GM23338 (cell line): ENCODE results near the gene SERINC5. TPM values are rescaled to one million over a fixed set of nuclear protein-coding genes. Genes with fewer than 3 reads are reported as not detected.

Experiments
- ATAC-seq: fragments of 200-7000 bp; cut with Tn5 transposase; 3 replicates; pipeline ENCODE4 v1.9.1; 2020
- DNase-seq: peaks from one replicate; pipeline ENCODE4 v3.0.0-alpha.2; 2015; ENCODE audit warnings: low spot score
- H2AFZ ChIP-seq: fragments of 200-600 bp; sonication (generic); 2 replicates; pipeline ENCODE4 v1.8.0; 2016; ENCODE audit warnings: antibody characterized with exemption, mild to moderate bottlenecking, moderate library complexity
- H3F3A ChIP-seq: fragments of 200-600 bp; sonication (generic); replicated peaks from 2 replicates; pipeline ENCODE4 v1.8.0; 2017; ENCODE audit warnings: antibody characterized with exemption, mixed run types, low read depth
- H3K27ac ChIP-seq: fragments of 200-600 bp; sonication (generic); 2 replicates; pipeline ENCODE4 v1.6.1; 2016; ENCODE audit warnings: low read depth
- H3K27me3 ChIP-seq: fragments of 200-600 bp; sonication (generic); 2 replicates; pipeline ENCODE4 v1.8.0; 2016; ENCODE audit warnings: mild to moderate bottlenecking, mixed run types, moderate library complexity; ENCODE audit not compliant: insufficient read depth
- H3K36me3 ChIP-seq: fragments of 200-600 bp; sonication (generic); 2 replicates; pipeline ENCODE4 v1.8.0; 2016; ENCODE audit warnings: mild to moderate bottlenecking; ENCODE audit not compliant: insufficient read depth
- H3K4me1 ChIP-seq: fragments of 200-600 bp; sonication (generic); 2 replicates; pipeline ENCODE4 v1.8.0; 2016; ENCODE audit warnings: mild to moderate bottlenecking, moderate library complexity; ENCODE audit not compliant: insufficient read depth
- H3K4me2 ChIP-seq: fragments of 200-600 bp; sonication (generic); 2 replicates; pipeline ENCODE4 v1.7.1; 2017; ENCODE audit warnings: mixed run types
- H3K4me3 ChIP-seq: fragments of 200-600 bp; sonication (generic); 2 replicates; pipeline ENCODE4 v1.6.1; 2016; ENCODE audit warnings: mixed run types
- H3K79me2 ChIP-seq: fragments of 200-600 bp; sonication (generic); replicated peaks from 2 replicates; pipeline ENCODE4 v1.8.0; 2017; ENCODE audit warnings: mild to moderate bottlenecking; ENCODE audit not compliant: insufficient read depth
- H3K9me2 ChIP-seq: fragments of 200-600 bp; sonication (generic); 2 replicates; pipeline ENCODE4 v1.8.0; 2017; ENCODE audit not compliant: insufficient read depth
- H4K20me1 ChIP-seq: fragments of 200-600 bp; sonication (generic); replicated peaks from 2 replicates; pipeline ENCODE4 v1.8.0; 2017; ENCODE audit warnings: mild to moderate bottlenecking; ENCODE audit not compliant: insufficient read depth
- H3K27ac Mint-ChIP-seq: 2 replicates; pipeline ENCODE4 v1.8.0; 2020; ENCODE audit warnings: inconsistent platforms, mild to moderate bottlenecking, moderate library complexity, mixed read lengths
- H3K27me3 Mint-ChIP-seq: 3 replicates; pipeline ENCODE4 v1.8.0; 2022; ENCODE audit warnings: low read depth, mild to moderate bottlenecking, moderate library complexity, mixed read lengths, inconsistent platforms; ENCODE audit not compliant: insufficient read depth, poor library complexity
- H3K36me3 Mint-ChIP-seq: 3 replicates; pipeline ENCODE4 v1.8.0; 2021; ENCODE audit warnings: low read depth, mild to moderate bottlenecking, inconsistent platforms, moderate library complexity, mixed read lengths
- H3K4me1 Mint-ChIP-seq: 3 replicates; pipeline ENCODE4 v1.8.0; 2020; ENCODE audit warnings: mild to moderate bottlenecking, inconsistent platforms, mixed read lengths
- H3K4me3 Mint-ChIP-seq: 3 replicates; pipeline ENCODE4 v1.8.0; 2021; ENCODE audit warnings: moderate library complexity, mild to moderate bottlenecking, inconsistent platforms, mixed read lengths
- H3K9me3 Mint-ChIP-seq: 3 replicates; pipeline ENCODE4 v1.8.0; 2020; ENCODE audit warnings: moderate library complexity, mild to moderate bottlenecking, inconsistent platforms, mixed read lengths
- ETS1 ChIP-seq: IDR thresholded peaks from 2 replicates; pipeline ENCODE4 v1.6.1; 2016; ENCODE audit warnings: antibody characterized with exemption
- polyA plus RNA-seq: library from polyadenylated mRNA; unstranded; fragments of >200 nt; fragmentation: Nextera tagmentation; extraction: Ambion mirVana; gene quantifications from 2 replicates; pipeline ENCODE4 v1.2.1, GENCODE V29; 2016
- total RNA-seq: library from RNA; depleted of rRNA; stranded (reverse); fragments of >200 nt; shearing (Covaris generic); gene quantifications from 2 replicates; pipeline ENCODE4 v1.2.3, GENCODE V29; 2014
- TF ChIP-seq, protein P1 (sequence below): fragments of 250-450 bp; sonication (Bioruptor Pico); IDR thresholded peaks from 2 replicates; pipeline ENCODE4 v1.5.0; 2020; ENCODE audit warnings: mild to moderate bottlenecking, moderate library complexity
- TF ChIP-seq, protein P2 (sequence below), 2 experiments: fragments of 200-600 bp in 1 of 2; sonication (generic) in 1 of 2; conservative IDR thresholded peaks; 2 replicates each; pipeline versions ENCODE4 v1.5.1 to v1.6.1; 2016 to 2017; ENCODE audit warnings: antibody characterized with exemption in 2 of 2, low read depth in 2 of 2, mild to moderate bottlenecking in 2 of 2, moderate library complexity in 1 of 2

Gene SERINC5
- total and polyA plus RNA-seq, 2 experiments from 2014 or later = 34.0 to 107 TPM

GRCh38 chr5:80216753-80217596 lies 38.9 kb downstream of the SERINC5 start:
- H3K4me1 Mint-ChIP-seq = peaks cover 48% of the 10 kb centered on the region
- no peak overlapping the region for H3K4me3 Mint-ChIP-seq
- H3K27ac ChIP-seq = peak overlapping the region; percentile 87
- H2AFZ ChIP-seq = no peak overlapping the region
- no peak for TF ChIP-seq ETS1
- TF ChIP-seq, protein P1, sequence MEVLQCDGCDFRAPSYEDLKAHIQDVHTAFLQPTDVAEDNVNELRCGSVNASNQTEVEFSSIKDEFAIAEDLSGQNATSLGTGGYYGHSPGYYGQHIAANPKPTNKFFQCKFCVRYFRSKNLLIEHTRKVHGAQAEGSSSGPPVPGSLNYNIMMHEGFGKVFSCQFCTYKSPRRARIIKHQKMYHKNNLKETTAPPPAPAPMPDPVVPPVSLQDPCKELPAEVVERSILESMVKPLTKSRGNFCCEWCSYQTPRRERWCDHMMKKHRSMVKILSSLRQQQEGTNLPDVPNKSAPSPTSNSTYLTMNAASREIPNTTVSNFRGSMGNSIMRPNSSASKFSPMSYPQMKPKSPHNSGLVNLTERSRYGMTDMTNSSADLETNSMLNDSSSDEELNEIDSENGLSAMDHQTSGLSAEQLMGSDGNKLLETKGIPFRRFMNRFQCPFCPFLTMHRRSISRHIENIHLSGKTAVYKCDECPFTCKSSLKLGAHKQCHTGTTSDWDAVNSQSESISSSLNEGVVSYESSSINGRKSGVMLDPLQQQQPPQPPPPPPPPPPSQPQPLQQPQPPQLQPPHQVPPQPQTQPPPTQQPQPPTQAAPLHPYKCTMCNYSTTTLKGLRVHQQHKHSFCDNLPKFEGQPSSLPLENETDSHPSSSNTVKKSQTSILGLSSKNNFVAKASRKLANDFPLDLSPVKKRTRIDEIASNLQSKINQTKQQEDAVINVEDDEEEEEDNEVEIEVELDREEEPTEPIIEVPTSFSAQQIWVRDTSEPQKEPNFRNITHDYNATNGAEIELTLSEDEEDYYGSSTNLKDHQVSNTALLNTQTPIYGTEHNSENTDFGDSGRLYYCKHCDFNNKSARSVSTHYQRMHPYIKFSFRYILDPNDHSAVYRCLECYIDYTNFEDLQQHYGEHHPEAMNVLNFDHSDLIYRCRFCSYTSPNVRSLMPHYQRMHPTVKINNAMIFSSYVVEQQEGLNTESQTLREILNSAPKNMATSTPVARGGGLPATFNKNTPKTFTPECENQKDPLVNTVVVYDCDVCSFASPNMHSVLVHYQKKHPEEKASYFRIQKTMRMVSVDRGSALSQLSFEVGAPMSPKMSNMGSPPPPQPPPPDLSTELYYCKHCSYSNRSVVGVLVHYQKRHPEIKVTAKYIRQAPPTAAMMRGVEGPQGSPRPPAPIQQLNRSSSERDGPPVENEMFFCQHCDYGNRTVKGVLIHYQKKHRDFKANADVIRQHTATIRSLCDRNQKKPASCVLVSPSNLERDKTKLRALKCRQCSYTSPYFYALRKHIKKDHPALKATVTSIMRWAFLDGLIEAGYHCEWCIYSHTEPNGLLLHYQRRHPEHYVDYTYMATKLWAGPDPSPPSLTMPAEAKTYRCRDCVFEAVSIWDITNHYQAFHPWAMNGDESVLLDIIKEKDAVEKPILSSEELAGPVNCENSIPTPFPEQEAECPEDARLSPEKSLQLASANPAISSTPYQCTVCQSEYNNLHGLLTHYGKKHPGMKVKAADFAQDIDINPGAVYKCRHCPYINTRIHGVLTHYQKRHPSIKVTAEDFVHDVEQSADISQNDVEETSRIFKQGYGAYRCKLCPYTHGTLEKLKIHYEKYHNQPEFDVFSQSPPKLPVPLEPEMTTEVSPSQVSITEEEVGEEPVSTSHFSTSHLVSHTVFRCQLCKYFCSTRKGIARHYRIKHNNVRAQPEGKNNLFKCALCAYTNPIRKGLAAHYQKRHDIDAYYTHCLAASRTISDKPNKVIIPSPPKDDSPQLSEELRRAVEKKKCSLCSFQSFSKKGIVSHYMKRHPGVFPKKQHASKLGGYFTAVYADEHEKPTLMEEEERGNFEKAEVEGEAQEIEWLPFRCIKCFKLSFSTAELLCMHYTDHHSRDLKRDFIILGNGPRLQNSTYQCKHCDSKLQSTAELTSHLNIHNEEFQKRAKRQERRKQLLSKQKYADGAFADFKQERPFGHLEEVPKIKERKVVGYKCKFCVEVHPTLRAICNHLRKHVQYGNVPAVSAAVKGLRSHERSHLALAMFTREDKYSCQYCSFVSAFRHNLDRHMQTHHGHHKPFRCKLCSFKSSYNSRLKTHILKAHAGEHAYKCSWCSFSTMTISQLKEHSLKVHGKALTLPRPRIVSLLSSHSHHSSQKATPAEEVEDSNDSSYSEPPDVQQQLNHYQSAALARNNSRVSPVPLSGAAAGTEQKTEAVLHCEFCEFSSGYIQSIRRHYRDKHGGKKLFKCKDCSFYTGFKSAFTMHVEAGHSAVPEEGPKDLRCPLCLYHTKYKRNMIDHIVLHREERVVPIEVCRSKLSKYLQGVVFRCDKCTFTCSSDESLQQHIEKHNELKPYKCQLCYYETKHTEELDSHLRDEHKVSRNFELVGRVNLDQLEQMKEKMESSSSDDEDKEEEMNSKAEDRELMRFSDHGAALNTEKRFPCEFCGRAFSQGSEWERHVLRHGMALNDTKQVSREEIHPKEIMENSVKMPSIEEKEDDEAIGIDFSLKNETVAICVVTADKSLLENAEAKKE = no peak
- TF ChIP-seq, protein P2, sequence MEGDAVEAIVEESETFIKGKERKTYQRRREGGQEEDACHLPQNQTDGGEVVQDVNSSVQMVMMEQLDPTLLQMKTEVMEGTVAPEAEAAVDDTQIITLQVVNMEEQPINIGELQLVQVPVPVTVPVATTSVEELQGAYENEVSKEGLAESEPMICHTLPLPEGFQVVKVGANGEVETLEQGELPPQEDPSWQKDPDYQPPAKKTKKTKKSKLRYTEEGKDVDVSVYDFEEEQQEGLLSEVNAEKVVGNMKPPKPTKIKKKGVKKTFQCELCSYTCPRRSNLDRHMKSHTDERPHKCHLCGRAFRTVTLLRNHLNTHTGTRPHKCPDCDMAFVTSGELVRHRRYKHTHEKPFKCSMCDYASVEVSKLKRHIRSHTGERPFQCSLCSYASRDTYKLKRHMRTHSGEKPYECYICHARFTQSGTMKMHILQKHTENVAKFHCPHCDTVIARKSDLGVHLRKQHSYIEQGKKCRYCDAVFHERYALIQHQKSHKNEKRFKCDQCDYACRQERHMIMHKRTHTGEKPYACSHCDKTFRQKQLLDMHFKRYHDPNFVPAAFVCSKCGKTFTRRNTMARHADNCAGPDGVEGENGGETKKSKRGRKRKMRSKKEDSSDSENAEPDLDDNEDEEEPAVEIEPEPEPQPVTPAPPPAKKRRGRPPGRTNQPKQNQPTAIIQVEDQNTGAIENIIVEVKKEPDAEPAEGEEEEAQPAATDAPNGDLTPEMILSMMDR (conservative IDR thresholded peaks at IDR 0.05; ENCODE audit: low read depth in 2 of 2) = no peak
- peaks cover 4% of the 10 kb centered on the region for H3K27me3 Mint-ChIP-seq
- peaks cover 100% of the 10 kb centered on the region for H3K79me2 ChIP-seq
- DNase-seq (no peak), ATAC-seq (peak; percentile 18; the same call in 2 of the 3 replicates)
- no peak overlapping the region for H3K27ac Mint-ChIP-seq
- H3K4me2 ChIP-seq = peak overlapping the region; percentile 3; the same call in 1 of the 2 replicates
- H3K9me3 Mint-ChIP-seq = no peaks in the 10 kb centered on the region
- H3K4me3 ChIP-seq = no peak overlapping the region
- no peaks in the 10 kb centered on the region for H3K36me3 ChIP-seq
- peaks cover 2% of the 10 kb centered on the region; the same call in 1 of the 2 replicates for H3F3A ChIP-seq
- H3K9me2 ChIP-seq = no peaks in the 10 kb centered on the region
- H3K36me3 Mint-ChIP-seq = no peaks in the 10 kb centered on the region; the same call in 2 of the 3 replicates
- peaks cover 66% of the 10 kb centered on the region for H4K20me1 ChIP-seq
- peaks cover 68% of the 10 kb centered on the region for H3K4me1 ChIP-seq
- no peaks in the 10 kb centered on the region for H3K27me3 ChIP-seq
